DMS114 treated with DMSO at 0.1 percent for 48 hours (cell line): Measurements from ENCODE around the gene JOSD1.

Experiments
- DNase-seq: peaks from one replicate; lab custom pipeline; 2025; ENCODE audit not compliant: unreplicated experiment; lab: John Stamatoyannopoulos, UW

The JOSD1 gene

GRCh38 chr22:38715852-38716251, 15.1 kb upstream of the JOSD1 start:
- no peak for DNase-seq

DNA sequence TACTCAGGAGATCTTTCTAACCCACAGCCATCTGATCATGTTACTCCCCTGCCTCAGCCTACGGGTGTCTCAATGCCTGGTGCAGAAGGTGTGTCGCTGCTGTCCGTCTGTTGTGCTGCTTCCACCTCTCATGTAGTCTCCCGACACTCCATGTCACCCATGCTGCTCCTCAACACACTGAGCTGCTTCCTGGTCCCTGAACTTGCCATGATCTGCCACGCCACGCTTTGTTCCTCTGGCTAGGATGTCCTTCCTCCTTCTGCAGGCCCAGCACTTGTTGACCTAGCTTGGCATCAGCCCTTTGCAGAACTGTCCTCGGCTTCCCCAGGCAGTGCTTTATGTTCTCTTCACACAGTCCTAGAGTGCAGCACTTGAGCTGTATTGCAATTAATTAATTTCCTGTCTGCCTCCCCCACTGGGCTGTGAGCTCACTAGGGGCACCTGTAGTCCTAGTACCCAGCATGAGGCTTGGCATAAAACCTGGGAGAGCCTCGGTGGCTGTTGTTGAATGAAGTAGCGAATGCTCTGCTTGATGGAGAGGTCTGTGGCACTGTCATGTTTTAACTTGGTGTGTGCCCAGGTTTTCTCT, 14.5 kb upstream of the JOSD1 start:
- no peak for DNase-seq

GRCh38 chr22:38713921-38714320, 13.2 kb upstream of the JOSD1 start:
- no peak for DNase-seq

GRCh38 chr22:38712486-38713207, 11.9 kb upstream of the JOSD1 start:
- no peak for DNase-seq

- no peak for DNase-seq
Measured at GRCh38 chr22:38710866-38711265, 10.1 kb upstream of the JOSD1 start.

DNA sequence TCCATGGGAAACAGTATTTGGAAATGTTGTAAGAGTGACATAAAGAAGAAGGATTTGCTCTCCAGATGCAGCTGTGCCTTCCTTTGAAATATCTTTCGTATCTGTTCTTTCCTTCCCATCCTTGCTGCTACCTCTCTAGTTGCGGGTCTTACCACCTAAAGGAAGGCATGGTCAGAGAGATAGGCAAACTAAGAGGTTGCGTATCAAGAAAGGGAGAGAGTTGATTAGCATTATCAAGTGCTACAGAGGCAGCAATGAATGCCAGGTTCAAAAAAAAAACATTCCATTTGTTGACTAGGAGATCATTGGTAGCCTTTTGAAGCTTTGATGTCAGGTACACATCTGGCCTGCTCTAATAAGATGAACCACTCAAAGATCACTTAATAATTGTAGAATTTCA, 9.6 kb upstream of the JOSD1 start:
- DNase-seq, result no peak

GRCh38 chr22:38709306-38709705, 8.6 kb upstream of the JOSD1 start:
- no peak for DNase-seq

- no peak for DNase-seq
Measured at GRCh38 chr22:38707984-38708383, 7.2 kb upstream of the JOSD1 start.

DNA sequence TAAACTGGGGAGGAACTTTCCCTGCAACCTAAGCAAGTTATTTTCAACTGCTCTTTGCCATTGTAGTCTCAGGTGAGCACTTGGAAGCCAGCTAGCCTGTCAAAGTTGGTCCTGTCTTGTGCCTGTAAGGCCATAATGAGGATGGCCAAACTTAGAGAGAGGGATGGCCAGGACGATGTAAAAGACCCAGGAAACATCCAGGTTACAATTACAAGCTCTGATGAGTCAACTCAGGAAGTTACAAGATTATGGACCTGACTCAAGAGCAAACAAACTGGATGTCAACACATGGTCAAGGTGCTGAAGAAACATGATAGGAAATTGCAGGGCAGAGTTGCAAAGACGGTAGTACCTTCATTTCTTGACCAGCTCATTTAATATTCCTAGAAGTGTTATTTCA, 6.6 kb upstream of the JOSD1 start:
- no peak for DNase-seq

DNA sequence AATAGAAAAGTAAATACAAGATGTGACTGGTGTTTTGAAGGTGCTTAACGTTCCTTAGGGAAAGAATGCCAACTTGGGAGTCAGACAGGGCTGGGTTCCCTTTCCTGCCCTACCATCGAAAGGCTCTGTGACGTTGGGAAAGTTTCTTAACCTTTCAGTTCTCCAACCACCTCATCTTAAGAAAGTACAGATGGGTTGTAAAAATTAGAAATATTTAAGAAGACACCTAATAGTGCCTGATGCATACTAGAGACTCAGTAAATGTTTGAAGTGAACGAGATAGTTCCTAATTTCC, 6.1 kb upstream of the JOSD1 start:
- no peak for DNase-seq

DNA sequence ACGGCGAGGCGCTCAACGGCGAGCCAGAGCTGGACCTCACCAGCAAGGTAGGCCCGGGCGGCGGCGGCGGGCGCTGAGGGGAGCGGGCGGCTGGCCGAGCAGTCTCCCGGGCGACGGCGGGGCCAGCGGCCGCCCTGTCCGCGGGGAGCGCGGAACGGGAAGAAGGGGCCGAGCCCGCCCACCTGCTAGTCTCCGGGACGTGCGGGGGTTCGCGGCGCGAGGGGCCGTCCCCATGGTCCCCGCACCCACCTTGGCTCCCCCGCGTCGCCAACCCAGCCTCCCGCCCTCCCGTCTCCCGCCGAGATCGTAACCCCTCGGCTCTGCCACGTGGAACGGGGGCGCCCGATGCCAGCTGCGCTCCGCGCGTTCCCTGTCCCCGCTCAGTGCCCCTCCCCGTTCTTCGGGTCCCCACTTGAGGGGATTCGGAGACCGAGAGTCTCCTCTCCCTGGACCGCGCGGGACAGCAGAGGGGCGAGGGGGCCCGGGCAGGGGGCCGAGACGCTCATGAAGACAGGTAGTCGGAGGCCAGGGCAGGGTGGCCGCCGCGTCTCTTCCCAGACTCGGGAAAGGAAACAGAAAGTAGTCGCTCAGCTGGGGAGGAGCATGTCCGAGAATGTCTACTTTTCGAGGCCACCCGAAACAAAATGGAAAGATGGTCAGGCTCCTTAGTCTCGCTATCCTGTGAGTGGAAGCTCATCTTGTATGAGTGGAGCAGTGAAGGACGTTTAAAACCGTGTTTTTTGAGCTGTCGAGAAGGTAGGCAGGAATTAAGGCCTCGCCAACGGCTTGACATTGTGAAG, 5.6 kb upstream of the JOSD1 start:
- DNase-seq, result no peak

GRCh38 chr22:38705235-38706100, 4.7 kb upstream of the JOSD1 start, which contains the start of gene GTPBP1:
Gene GTPBP1, plus strand, starts transcription at chr22:38705944. Its CDS starts 12 bp downstream, at chr22:38705956.
- peak; percentile 100 for DNase-seq

DNA sequence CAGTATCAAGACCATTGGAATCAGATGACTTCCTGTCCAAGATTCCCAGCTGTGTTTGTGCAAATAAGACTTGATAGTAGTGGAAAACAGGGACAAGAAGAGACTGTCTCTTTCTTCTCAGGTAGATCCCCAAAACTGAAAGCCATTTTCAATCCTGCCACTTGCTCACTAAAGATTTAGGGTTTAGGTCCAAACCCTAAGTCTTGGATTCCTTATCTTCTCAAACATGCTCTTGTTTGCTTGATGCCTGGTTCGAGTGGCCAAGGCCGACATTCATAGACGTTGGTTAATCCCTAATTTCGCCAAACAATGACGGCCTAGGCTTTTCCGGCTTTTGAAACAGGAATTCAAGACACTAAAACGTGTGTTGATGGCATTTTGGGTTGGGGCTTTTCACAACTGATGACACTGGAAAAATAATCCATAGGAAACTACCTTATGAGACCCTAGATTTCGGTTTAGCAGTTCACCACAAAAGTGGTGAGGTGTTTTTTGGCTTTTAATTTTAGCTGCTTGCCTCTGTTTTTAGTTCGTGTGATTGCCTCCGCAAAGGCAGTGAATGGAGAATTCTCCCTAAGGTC, 4.0 kb upstream of the JOSD1 start:
- DNase-seq, result no peak

DNA sequence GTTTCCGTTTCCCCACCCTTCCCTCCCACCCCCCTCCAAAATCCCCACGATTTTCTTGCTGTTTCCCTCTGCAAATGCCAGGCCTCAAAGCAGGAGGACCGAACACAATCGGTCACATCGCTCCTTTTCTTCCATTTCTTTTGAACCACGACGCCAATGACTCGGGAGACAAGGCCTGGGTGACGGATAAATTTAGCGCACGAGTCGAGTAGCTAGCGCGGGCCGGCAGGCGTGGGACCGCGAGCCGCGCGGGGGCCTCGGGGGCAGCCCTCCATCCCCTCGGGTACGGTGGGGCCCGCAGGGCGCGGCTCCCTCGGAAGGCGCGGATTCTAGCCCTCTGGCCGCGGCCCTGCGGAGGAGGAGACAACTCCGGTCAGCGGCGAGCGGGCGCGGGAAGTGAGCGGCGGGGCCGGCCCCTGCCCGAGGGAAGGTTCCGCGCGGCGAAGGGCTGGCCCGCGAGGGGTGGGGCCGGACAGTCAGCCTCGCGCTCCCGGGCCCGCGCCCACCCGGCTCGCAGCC, 414 bp downstream of the JOSD1 start:
- no peak for DNase-seq

GRCh38 chr22:38699784-38700183, 959 bp downstream of the JOSD1 start:
- no peak for DNase-seq

GRCh38 chr22:38699143-38699542, 1.6 kb downstream of the JOSD1 start:
- no peak for DNase-seq

DNA sequence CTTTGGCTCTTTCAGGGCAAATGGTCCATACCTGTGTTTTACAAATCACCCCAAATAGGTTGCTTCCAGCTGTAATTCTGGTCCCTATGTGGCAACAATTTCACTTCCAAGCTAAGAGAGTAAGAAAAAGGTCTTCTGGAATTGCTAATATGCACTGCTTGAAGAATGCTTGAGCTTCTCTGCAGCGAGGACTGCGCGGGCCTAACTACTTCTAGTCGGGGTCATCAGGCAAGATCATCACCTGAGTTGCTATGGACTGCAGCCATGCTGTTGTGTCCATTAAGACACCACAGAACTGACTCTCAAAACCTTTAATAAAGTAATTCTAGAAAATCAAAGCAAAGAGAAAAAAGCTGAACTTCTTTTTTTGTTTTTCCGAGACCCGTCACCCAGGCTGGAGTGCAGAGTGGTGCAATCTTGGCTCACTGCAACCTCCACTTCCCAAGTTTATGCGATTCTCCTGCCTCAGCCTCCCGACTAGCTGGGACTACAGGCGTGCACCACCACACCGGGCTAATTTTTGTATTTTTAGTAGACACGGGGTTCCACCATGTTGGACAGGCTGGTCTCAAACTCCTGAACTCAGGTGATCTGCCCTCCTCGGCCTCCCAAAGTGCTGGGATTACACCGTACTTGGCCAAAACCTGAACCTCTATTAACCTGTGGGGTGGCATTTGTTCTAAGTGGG, 2.2 kb downstream of the JOSD1 start:
- no peak for DNase-seq

- DNase-seq, result no peak
Measured at GRCh38 chr22:38697425-38698089, 3.2 kb downstream of the JOSD1 start.

GRCh38 chr22:38696606-38697424, 3.9 kb downstream of the JOSD1 start:
- DNase-seq, result no peak
